Activated CD4-positive, CD25-positive, alpha-beta regulatory T cell treated with anti-CD3 and anti-CD28 coated beads, Interleukin-2, amount 50 U/mL, for 72 hours (primary cell): ENCODE data around the gene PPM1G.
A peak's percentile ranks its signal among the peaks of the same experiment; 100 is the strongest.

Experiments
- DNase-seq: peaks from one replicate; pipeline ENCODE4 v3.0.0; 2021

PPM1G gene

DNA sequence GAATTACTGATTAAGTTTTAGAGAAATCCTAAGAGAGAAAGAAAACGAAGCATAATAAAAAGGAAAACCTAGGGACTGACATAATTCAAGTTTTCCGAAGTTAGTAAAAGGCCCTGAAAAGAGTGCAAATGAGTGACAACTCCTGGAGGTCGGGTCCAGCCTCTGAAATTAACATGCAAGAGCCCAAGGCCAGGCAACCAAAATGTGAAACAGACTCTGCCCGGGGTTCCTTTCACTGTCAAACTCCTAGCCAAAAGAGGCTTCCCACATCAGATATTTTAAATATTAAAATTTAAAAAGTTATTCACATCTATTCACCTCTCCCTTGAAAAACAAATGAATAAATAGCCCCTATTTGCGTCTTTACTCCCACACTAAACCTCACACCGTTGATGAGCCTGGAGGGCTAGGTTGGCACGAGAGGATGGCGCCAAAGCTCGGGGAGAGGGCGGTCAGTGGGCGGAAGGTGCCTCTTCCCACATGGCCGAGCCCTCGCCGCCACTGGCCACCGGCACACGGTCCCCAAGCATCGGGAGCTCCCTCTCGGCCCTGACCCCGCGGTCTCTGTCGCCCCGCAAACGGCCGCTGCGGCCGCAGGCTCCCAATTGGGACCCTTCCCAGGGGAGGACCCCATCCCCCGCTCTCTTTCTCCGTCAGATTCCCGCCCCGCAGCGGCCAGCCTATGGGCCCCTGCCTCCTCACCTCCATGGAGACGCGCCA is 630 bp downstream of the PPM1G start:
- DNase-seq: no peak

DNA sequence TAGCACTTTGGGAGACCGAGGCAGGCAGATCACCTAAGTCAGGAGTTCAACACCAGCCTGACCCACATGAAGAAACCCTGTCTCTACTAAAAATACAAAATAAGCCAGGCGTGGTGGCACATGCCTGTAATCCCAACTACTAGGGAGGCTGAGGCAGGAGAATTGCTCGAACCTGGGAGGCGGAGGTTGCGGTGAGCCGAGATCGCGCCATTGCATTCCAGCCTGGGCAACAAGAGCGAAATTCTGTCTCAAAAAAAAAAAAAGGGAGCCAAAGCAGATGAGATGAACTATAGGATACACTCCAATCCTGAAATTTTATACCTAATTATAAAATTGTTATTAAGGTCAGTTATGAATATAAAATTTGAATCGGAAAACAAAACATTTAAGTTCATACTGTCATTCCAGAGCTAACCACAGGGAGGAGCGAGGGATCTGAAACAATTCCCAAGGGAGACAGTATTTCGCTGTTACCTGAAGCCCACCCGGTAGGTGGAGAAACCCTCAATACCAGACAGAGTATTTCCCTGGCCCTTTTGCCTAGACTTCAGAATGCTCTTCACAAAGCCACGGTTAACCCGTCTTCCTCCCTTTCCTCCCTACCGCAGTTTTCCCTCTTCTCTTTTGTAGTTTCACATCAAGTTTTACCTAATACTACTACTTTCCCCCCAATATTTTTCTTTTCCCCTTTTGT is 1.4 kb downstream of the PPM1G start:
- DNase-seq: no peak

DNA sequence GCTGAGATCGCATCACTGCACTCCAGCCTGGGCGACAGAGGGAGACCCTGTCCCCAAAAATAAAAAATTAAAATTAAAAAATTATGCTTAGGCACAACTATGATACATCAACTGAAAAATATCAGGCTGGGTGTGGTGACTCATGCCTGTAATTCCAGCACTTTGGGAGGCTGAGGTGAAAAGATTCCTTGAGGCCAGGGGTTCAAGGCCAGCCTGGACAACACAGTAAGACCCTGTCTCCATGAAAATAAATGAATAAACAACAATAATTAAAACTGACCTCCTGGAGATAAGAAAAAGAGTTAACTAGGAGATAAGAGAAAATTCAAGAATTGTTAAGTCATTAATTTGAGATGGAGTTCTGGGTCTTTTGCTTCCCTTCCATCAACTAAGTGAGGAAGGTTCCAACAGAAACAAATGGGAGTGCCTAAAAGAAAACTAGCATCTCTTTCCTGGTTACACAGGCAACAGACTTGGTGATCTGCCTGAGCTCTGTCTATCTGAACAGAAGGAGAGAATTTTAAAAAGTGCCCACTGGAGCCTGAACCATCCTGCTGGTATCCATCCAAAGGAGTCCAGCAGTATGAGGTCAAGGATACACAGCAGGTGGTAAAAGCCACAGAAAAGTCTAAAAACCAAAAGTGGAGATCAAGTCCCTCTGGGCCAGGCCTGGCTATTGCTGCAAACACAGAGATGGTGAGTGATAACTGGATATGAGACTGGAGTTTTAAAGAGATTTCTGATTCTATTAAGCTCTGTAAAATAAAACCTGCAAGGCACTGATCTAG is 8.8 kb downstream of the PPM1G start:
- DNase-seq: no peak

DNA sequence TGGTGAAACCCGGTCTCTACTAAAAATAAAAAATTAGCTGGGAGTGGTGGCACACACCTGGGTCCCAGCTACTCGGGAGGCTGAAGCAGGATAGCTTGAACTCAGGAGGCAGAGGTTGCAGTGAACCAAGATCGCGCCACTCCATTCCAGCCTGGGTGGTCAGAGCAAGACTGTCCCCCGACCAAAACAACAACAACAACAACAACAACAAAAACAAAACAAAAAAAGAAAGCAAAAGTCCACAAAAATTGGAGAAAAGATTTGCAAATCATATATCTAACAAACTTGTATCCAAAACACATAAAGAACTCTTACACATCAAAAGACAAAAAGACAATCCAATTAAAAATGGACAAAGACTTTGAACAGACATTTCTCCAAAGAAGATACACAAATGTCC is 10.4 kb downstream of the PPM1G start:
- no peak for DNase-seq

DNA sequence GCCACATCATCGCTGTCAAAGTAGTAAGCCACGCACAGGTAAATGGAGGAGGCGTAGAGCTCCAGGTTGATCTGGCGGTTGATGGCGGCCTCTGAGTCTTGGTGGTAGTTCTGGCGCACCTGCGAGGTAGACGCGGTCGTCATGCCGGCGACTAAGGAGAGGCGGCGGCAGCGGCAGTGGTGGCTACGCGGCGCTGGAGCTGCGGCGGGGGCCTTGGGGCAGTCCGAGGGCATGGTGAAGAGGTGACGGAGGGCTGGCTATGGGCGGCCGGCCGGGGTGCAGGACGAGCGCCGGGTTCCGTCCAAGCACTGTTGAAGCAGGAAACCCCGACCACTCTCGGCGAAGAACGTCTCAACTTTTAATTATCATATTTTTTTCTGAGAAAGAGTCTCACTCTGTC is 16.2 kb downstream of the PPM1G start:
- DNase-seq: no peak

DNA sequence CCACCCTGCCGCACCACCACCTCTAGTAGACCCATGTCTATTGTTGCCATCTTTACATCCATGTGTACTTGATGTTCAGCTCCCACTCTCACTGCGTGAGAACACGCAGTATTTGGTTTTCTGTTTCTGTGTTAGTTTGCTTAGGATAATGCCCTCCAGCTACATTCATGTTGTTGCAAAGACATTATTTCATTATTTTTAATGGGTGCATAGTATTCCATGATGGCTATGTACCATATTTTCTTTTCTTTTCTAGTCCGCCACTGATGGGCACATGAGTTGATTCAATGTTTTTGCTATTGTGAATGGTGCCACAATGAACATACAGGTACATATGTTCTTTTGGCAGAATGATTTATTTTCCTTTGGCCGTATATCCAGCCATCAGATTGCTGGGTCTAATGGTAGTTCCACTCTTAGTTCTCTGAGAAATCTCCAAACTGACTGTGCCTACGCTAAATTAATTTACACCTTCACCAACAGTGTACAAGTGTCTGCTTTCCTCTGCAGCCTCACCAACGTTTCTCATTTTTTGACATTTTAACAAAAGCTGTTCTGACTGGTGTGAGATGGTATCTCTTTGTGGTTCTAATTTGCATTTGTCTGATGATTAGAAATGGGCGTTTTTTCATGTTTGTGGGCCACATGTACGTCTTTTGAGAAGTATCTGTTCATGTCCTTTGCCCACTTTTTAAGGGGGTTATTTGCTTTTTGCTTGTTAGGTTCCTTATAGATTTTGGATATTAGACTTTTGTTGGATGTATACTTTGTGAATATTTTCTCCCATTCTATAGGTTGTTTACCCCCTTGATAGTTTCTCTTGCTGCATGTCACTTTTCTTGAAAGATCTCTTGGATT is 18.3 kb downstream of the PPM1G start:
- DNase-seq: no peak

DNA sequence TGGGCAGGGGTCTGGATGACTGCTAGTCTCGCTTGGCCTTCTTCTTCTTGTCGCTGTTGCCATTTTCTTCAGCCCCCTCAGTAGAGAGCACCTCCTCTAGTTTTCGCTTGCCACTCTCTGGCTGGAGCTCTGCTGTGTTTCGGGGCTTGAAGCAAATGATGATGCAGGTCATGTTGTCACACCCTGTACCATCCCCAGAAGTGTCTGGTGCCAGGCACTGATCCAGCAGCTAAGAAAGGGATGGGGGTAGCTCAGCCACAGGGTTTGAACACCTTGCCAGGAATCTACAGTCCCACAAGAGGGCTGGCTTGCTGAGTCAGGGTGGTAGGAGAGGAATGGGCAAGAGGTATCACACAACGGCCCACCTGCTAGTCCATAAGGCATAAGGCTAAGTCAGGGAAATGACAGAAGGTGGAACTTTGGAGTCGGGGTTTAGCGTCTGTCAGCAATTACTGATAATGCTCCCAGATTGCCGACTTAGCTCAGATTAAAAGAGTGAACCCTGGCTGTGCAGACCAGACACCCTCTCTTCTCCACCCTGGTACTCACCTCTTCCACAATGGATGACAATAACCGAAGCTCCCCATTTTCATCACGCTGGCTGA is 27.7 kb downstream of the PPM1G start:
- no peak for DNase-seq

DNA sequence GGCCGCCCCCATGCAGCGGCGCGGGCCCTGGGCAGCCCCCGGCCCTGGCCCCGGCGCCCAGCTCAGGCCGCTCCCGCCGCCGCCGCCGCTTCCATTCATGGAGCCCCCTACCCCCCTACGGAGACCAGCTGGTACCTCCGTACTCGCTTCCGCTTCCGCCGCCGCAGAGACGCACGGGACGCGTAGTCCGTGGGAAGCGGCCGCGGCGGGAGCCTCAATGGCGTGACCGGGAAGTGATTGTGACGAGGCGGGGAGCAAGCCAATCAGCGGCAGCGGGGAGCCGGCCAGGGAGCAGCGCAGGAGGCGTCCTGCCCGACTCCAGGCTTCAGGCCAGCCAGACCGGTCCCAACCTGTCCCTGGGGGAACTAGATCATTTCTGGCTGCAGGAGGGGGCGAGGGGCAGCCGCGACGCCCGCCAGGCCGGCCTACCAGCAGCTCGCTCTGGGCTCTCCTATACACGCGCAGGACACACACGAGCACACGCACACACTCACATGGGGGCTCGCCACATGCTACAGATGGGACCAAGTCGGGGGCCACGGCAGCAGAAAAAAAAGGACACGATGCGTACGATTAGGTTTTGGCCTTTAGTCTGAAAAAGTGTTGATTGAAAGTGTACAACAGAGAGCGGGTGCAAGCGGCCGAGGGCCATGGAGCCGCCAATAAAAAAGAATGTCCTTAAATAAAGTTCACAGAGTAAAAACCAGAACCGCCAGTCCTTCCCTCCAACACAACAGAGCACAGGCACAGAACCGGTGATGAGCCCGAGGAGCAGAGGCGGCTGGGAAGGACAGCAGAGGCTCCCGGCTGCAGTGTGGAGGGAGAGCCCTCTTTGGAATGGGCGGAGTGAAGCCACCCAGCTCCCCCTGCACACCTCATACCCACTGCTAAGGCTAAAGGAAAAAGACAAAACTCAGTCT is 28.5 kb downstream of the PPM1G start, which contains the start of gene ZNF513:
TSS of gene ZNF513 (minus strand) at position 109 of the 920 bp plus-strand sequence. CDS start 208 bp downstream, outside the sequence.
- peak; percentile 90 for DNase-seq

DNA sequence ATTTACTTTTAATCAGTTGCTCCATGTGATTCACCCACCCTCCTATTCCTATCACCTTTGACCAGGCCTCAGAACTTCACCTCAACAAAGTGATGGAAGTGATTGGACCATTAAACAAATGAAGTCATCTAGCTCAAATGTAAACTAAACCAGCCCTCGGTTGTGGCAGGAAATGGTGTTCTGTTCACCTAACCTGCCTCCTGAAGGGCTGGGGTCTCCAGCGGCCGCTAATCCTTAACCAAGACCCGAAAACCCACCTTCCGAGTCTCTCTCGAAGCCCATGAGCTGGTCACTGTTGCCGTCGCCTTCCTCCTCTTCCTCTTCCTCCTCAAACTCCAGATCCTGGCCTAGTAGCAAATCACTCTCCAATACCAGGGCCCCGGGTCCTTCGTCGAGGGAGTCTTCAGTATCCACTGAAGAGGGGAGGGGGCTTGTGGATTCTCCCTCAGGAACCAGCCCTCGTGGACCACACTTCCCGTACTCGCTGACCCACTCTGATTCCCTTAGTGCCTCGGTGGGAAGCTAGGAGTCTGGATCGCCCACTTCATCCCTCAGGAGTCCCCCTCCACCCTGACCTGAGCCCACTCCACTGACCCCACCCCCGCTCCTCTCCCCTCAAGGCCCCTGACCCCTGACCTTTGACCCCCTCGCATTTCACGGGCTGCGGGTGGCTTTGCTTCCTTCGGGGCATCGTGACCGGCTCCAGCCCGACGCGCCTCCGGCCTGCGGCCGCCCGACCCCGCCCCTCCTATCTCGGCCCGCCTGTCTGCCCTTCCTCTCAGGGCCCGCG is 29.4 kb downstream of the PPM1G start:
- DNase-seq: peak; percentile 73

DNA sequence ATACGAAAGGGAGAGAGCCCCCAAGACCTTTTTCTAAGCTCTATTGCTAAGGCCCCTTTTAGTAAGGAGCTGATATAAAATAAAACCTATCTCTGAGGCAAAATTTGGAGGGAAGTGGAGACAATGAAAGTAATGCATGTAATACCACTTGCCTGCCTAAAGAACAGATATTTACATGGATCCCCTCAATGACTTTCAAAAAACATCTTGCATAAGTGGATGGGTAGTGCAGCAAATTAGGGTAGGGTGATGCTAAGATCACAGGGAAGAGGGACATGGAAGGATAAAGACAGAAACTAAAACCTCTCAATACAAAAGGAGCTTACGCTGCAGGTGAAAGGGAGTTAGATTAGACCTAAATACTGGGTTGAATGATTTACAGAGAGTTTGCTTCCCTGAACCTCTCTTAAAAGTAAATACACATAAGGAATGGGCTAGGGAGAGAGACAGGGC is 30.0 kb downstream of the PPM1G start:
- DNase-seq: no peak

DNA sequence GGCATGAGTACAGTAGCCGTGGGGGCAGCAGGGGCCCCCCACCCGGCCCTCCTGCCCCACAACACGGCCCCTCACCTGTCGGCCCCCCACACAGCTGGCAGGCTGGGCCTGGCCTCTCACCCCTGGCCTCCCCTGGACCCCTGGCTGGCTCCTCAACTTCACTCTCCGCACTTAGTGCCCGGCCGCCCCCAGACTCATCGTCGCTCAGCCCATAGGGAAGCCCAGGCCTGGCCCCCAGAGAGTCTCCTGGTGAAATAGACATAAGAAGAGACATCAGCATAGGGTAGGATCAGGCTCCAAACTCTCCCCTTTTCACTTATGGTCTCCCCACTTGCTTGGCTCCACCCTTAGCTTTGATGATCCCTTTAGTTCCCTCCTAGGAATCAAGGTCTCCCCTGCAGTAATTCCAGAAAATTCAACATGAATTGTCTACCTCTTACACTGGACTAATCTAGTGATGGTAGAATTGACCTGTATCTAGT is 30.5 kb downstream of the PPM1G start:
- DNase-seq: no peak

DNA sequence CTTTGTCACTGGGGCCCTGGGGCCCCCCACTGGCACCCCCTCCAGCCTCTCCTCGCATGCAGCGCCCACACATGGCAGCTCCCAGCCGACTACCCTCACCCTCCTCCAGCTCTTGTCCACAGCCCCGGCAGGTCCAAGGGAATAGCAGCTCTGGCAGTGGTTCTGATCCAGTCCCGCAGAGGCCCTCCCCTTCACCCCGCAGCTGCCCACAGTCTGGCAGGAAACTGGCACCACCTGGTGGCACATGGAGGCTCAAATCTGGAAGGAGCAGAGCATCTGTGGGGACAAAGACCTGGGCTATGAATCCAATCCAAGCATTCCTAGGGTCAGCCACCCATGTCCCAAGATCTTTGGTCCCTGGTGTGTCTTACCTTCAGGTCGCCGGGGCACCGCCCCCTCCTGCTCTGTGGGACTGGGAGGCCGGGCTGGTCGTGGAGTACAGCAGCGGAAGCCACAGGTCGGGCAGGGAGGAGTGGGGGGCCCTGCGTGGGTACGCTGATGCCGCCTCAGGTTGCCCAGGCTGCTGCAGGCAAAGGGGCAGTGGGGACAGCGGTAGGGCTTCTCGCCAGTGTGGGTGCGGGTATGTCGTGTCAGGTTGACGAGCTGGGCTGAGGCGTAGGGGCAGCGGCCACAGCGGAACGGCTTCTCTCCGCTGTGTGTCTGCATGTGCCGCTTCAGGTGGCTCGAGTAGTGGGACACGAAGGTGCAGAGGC is 31.1 kb downstream of the PPM1G start:
- DNase-seq: no peak

DNA sequence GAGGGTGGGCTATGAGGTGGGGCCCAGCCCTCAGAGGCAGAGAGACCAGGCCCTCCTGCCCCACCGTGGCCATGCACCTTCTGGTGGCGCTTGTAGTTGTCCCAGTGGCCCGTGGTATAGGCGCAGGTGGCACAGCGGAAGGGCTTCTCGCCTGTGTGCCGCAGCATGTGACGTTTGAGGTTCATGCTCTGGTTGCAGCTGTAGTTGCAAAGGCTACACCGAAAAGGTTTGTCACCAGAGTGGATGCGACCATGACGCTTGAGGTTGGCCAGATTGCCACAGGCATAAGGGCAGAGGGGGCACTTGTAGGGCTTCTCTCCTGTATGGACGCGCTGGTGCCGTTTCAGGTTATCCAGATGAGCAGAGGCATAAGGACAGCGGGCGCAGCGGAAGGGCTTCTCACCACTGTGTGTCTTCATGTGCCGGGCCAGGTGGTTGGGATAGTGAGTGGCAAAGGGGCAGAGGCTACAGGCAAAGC is 31.7 kb downstream of the PPM1G start:
- DNase-seq: no peak

DNA sequence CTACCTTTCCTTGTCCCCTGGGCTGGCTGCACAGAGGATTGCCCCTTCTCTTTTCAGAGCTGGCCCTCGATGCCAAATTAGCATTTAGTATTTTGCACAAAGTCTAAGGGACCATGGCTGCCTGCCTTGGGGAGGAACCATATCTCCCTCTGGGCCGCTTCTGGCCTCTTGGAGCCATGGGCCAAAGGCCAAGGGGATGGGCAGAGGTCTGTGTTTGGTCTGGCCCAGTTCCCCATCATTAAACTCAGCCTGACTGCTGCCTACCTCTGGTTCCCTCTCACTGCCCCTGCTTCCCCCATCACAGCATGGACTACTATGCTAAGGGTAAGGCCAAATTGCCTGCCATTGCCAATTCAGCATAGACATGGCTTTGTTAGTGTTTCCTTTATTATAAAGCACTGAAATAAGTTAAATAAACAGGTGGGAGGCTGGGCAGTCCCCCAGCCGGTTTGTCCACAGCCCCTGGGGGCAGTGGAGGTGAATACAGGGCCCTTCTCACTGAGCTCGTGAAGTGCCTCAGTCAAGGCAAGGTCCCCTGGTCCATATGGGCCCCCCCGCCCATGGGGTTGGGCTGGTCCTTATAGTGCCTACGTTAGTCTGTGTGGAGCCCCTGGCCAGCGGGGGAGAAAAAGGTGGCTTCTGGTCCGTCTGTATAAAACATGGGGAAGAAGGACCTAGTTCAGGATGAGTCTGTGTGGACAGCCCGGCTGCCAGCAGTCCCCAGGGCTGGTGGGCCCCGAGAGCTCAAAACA is 32.3 kb downstream of the PPM1G start:
- DNase-seq: no peak

DNA sequence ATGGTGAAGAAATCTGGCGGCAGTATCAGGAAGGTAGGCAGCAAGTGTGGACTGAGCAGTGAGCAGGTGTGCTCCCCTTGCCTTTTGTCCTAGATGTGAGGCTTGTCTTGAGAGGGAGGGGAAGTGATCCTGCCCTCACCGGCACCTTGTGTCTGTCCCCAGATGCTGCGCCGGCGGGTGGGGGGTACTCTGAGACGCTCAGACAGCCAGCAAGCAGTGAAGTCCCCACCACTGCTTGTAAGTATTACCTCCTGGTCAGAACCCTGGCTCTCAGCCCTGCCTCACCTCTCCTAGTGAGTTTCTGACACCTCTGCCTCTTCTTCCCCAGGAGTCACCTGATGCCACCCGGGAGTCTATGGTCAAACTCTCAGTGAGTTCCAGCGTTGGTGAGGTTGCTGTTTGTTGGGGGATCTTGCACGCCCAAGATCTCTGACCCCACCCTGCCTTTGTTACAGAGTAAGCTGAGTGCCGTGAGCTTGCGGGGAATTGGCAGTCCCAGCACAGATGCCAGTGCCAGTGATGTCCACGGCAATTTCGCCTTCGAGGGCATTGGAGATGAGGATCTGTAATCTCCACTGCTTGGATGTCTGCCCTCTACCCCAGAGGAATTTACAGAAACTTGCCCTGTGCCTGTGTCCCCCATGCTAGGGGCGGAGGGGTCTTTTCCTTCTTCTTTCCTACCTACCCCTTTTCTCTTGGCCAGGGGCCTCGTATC is 33.1 kb downstream of the PPM1G start:
- DNase-seq: no peak

DNA sequence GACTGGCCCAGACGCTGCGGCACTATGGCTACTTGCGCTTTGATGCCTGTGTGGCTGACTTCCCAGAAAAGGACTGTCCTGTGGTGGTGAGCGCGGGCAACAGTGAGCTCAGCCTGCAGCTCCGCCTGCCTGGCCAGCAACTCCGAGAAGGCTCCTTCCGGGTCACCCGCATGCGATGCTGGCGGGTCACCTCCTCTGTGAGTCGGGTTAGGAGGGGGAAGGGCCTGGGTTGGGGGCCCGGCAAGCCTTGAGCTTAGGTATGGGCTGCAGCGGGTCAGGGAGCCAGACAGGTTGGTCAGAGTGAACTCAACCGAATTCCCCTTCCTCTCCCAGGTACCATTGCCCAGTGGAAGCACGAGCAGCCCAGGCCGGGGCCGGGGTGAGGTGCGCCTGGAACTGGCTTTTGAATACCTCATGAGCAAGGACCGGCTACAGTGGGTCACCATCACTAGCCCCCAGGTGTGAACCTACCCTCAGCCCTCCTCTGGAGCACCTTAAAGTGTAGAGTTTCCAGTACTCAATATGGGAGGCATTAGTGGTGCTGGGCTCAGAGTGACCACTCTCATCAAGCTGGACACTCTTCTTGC is 33.8 kb downstream of the PPM1G start:
- DNase-seq: no peak

DNA sequence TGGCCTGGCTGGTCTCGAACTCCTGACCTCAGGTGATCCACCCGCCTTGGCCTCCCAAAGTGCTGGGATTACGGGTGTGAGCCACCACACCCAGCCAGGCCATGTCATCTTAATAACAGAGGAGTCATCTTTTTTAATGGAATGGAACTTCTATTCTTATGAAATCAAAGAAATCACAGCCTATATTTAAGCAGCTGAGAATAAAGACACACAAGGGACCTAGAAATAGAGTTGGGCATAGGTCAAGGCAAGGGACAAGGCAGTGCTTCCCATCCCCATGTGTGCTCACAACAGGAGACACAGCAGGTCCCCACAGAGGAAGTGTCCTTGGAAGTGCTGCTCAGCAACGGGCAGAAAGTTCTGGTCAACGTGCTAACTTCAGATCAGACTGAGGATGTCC is 35.8 kb downstream of the PPM1G start:
- no peak for DNase-seq
